OCI-LY1 (cell line): ENCODE data around the gene GIPC2.

Experiments
- H2AFZ ChIP-seq: fragments of 200-600 bp; sonication (generic), shearing (Covaris generic); 2 replicates; pipeline ENCODE4 v1.6.0; 2014; ENCODE audit warnings: antibody characterized with exemption, mild to moderate bottlenecking, low read length
- H3F3A ChIP-seq: fragments of 200-600 bp; sonication (generic), shearing (Covaris generic); 2 replicates; pipeline ENCODE4 v1.6.0; 2014; ENCODE audit warnings: mild to moderate bottlenecking, antibody characterized with exemption, low read length, moderate library complexity; ENCODE audit not compliant: insufficient read depth
- H3K27ac ChIP-seq: fragments of 200-600 bp; sonication (generic); 2 replicates; pipeline ENCODE4 v1.5.1; 2014; ENCODE audit warnings: low read length, mixed run types, mild to moderate bottlenecking, low read depth; ENCODE audit not compliant: poor library complexity, severe bottlenecking
- H3K27me3 ChIP-seq: fragments of 200-600 bp; sonication (generic); 2 replicates; pipeline ENCODE4 v1.6.0; 2014; ENCODE audit warnings: antibody characterized with exemption, mild to moderate bottlenecking, low read length, moderate library complexity; ENCODE audit not compliant: insufficient read depth
- H3K36me3 ChIP-seq: fragments of 200-600 bp; sonication (generic); 2 replicates; pipeline ENCODE4 v1.6.1; 2014; ENCODE audit warnings: mild to moderate bottlenecking, antibody characterized with exemption, low read length, moderate library complexity, mixed read lengths; ENCODE audit not compliant: insufficient read depth
- H3K4me1 ChIP-seq: fragments of 200-600 bp; sonication (generic); 2 replicates; pipeline ENCODE4 v1.5.1; 2014; ENCODE audit warnings: mild to moderate bottlenecking, low read length, moderate library complexity; ENCODE audit not compliant: insufficient read depth, severe bottlenecking
- H3K4me2 ChIP-seq: fragments of 200-600 bp; sonication (generic), shearing (Covaris generic); 2 replicates; pipeline ENCODE4 v1.6.1; 2014; ENCODE audit warnings: low read length
- H3K4me3 ChIP-seq: fragments of 200-600 bp; sonication (generic); 2 replicates; pipeline ENCODE4 v1.5.1; 2014; ENCODE audit warnings: low read length, low read depth, mild to moderate bottlenecking, mixed read lengths; ENCODE audit not compliant: poor library complexity, severe bottlenecking
- H3K79me2 ChIP-seq: fragments of 200-600 bp; shearing (Covaris generic); 2 replicates; pipeline ENCODE4 v1.6.1; 2016; ENCODE audit warnings: mixed run types, low read length, mixed read lengths; ENCODE audit not compliant: insufficient read depth
- H3K9ac ChIP-seq: fragments of 200-600 bp; sonication (generic), shearing (Covaris generic); 2 replicates; pipeline ENCODE4 v1.6.1; 2014; ENCODE audit warnings: mild to moderate bottlenecking, low read length, mixed read lengths
- H3K9me2 ChIP-seq: fragments of 200-600 bp; sonication (generic), shearing (Covaris generic); 2 replicates; pipeline ENCODE4 v1.6.1; 2014; ENCODE audit warnings: low read depth, mild to moderate bottlenecking, low read length, mixed read lengths
- H3K9me3 ChIP-seq: fragments of 200-600 bp; shearing (Covaris generic); 2 replicates; pipeline ENCODE4 v1.6.1; 2014; ENCODE audit warnings: low read length, mixed read lengths
- H4K20me1 ChIP-seq: fragments of 200-600 bp; sonication (generic), shearing (Covaris generic); 2 replicates; pipeline ENCODE4 v1.6.0; 2016; ENCODE audit warnings: mild to moderate bottlenecking, low read length; ENCODE audit not compliant: insufficient read depth
- EZH2 ChIP-seq: fragments of 200-600 bp; sonication (generic), shearing (Covaris generic); IDR thresholded peaks from 2 replicates; pipeline ENCODE4 v1.8.0; 2017; ENCODE audit warnings: borderline replicate concordance, mixed run types, mild to moderate bottlenecking, antibody characterized with exemption, low read length, moderate library complexity, mixed read lengths
- TF ChIP-seq, protein P1 (sequence below): fragments of 200-600 bp; sonication (generic), shearing (Covaris generic); IDR thresholded peaks from 2 replicates; pipeline ENCODE4 v1.5.1; 2017; ENCODE audit warnings: mild to moderate bottlenecking, antibody characterized with exemption, low read length, moderate library complexity, mixed read lengths

GIPC2 gene

DNA sequence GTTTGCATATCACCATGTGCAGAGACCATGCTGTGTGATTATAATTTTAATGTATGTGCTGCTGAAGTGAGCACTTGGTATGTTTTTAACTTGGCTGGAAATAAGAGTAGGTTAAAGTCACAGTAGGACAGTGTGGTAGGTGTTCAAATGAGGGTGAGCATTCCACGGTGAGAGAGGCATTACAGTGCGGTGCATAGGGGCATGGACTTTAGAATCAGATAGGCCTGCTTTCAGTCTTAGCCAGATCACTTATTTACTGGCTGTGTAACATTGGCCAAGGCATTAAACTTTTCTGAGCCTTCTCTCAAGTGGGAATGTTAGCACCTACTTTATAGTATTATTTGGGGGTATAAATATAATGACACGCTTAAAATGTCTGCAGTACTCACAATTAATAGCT is 43.2 kb downstream of the GIPC2 start:
- Histone ChIP-seq H3K9ac (no peak overlapping the region), H3K4me2 (no peak overlapping the region), H3K9me2 (no peaks in the 10 kb centered on the region), H3F3A (no peaks in the 10 kb centered on the region), H3K79me2 (no peaks in the 10 kb centered on the region), H3K4me3 (no peak overlapping the region), H3K27me3 (no peaks in the 10 kb centered on the region), H3K27ac (no peak overlapping the region), H3K9me3 (no peaks in the 10 kb centered on the region), H2AFZ (no peak overlapping the region), H3K4me1 (no peaks in the 10 kb centered on the region), H4K20me1 (no peaks in the 10 kb centered on the region), H3K36me3 (no peaks in the 10 kb centered on the region)
- TF ChIP-seq, protein P1, sequence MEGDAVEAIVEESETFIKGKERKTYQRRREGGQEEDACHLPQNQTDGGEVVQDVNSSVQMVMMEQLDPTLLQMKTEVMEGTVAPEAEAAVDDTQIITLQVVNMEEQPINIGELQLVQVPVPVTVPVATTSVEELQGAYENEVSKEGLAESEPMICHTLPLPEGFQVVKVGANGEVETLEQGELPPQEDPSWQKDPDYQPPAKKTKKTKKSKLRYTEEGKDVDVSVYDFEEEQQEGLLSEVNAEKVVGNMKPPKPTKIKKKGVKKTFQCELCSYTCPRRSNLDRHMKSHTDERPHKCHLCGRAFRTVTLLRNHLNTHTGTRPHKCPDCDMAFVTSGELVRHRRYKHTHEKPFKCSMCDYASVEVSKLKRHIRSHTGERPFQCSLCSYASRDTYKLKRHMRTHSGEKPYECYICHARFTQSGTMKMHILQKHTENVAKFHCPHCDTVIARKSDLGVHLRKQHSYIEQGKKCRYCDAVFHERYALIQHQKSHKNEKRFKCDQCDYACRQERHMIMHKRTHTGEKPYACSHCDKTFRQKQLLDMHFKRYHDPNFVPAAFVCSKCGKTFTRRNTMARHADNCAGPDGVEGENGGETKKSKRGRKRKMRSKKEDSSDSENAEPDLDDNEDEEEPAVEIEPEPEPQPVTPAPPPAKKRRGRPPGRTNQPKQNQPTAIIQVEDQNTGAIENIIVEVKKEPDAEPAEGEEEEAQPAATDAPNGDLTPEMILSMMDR: no peak
- TF ChIP-seq EZH2: no peak

DNA sequence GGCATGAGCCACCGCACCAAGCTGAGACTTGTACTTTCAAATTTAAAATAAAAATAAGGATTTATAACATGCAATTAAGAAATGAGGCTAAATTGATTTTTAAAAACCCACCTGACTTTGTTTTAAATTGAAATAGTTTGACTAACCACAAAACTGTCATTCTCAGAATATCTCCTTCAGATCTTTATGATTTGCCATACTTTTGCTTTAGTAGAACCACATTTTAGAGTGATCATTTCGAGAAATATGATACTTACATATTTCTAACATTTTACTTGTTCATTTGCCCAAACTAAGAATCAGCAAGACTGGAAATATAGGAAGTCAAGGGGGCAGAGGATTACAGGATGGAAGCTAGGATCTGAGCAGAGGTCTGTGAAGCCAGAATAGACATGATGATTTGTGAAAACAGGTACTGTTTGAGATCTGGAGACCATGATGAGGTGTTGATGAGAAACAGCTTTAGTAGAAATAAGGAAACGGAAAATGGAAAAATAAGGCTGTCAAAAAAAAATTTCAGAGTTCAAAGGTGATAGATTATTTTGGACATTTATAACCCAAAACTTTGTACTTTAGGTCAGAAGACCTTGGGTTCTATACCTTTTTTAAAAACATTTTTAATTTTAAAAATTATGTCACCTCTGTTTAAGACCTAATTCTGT is 44.8 kb downstream of the GIPC2 start:
- Histone ChIP-seq H3K9ac (no peak overlapping the region), H3F3A (no peaks in the 10 kb centered on the region), H2AFZ (no peak overlapping the region), H3K4me1 (no peaks in the 10 kb centered on the region), H4K20me1 (no peaks in the 10 kb centered on the region), H3K4me2 (no peak overlapping the region), H3K79me2 (no peaks in the 10 kb centered on the region), H3K9me2 (no peaks in the 10 kb centered on the region), H3K9me3 (no peaks in the 10 kb centered on the region), H3K27me3 (no peaks in the 10 kb centered on the region), H3K4me3 (no peak overlapping the region), H3K36me3 (no peaks in the 10 kb centered on the region), H3K27ac (no peak overlapping the region)
- TF ChIP-seq EZH2: no peak
- TF ChIP-seq, protein P1: no peak

DNA sequence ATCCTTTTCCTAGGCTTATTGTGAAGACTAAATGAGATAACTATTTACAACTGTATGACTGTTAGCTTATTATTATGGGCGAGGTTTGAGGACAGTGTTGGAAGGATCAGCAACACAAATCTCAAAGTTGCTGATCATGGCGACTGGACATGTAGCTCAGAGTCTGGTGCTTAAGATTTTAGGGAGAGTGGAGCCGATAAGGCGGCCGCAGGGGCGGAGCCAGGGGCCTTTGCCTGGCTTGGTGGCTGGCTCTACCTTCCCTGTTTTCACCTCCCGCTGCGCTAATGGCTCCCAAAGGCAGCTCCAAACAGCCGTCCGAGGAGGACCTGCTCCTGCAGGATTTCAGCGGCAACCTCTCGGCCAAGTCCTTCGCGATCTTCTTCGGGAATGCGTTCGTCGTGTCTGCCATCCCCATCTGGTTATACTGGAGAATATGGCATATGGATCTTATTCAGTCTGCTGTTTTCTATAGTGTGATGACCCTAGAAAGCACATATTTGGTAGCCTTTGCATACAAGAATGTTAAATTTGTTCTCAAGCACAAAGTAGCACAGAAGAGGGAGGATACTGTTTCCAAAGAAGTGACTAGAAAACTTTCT is 45.5 kb downstream of the GIPC2 start:
- no peaks in the 10 kb centered on the region for H3F3A ChIP-seq
- no peak overlapping the region for H3K4me3 ChIP-seq
- no peak overlapping the region for H2AFZ ChIP-seq
- no peaks in the 10 kb centered on the region for H4K20me1 ChIP-seq
- H3K9me3 ChIP-seq: no peaks in the 10 kb centered on the region
- H3K27ac ChIP-seq: no peak overlapping the region
- no peaks in the 10 kb centered on the region for H3K79me2 ChIP-seq
- H3K9ac ChIP-seq: no peak overlapping the region
- H3K36me3 ChIP-seq: no peaks in the 10 kb centered on the region
- no peaks in the 10 kb centered on the region for H3K9me2 ChIP-seq
- H3K4me2 ChIP-seq: no peak overlapping the region
- H3K27me3 ChIP-seq: no peaks in the 10 kb centered on the region
- no peak for TF ChIP-seq EZH2
- TF ChIP-seq, protein P1: no peak
- H3K4me1 ChIP-seq: no peaks in the 10 kb centered on the region
